ENCODE data around the gene NEK8.

GRCh38 chr17:28783161-28783560, 54.6 kb downstream of the NEK8 start:
- TF ChIP-seq CTCF (IDR thresholded peaks at IDR 0.05; ENCODE audit: insufficient read depth, low read length, poor library complexity, severe bottlenecking) (no peak), EZH2phosphoT487 (conservative IDR thresholded peaks at IDR 0.05; ENCODE audit: low read length) (no peak)

Measured in SU-DHL-6 (cell line).